ENCODE measurements around the gene ARHGEF1.

Gene ARHGEF1

DNA sequence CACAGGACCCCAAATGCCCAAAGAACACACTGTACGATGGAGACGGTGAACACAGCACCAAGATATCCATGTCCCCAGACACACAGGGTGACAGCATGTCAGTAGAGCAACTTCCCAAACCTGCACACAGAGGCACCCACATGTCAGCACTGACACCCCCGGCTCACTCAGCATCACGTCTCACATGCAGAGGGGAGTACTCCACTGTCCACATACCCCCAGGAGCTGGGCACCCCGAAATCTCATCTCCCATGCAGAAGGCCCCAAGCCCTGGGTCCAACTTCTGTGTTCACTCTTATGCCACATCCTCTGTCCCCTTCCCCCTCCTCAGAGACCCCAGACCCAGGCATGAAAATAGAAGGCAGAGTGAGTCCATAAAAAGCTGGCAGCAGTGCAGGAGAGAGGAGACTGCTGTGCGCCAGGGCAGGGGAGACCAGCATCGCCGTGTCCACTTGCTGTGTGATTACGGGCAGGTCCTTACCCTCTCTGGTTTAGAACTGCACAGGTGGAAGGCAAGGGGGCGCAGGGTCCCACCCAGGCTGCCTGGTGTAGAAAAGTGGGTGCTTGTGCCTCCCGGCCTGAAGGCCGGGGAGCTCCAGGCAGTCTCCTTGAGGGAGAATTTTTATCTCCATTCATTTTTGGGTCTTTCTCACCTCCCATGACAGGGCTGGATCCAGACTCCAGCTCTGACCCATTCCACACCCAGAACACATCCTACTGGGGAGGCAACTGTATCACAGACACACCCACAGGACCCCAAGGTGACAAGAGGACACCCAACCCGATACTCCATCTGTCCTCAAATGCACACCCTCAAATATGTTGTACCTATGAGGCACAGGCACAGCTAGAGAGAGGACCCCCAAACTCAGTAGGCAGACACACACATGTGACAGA is 28.3 kb downstream of the ARHGEF1 start:
- Histone ChIP-seq H3K4me3 (ENCODE audit: low read length) (no peak overlapping the region), H3K9ac (ENCODE audit: low read length) (no peak overlapping the region), H3K36me3 (replicated peaks; ENCODE audit: low read depth, low read length) (peaks cover 2% of the 10 kb centered on the region), H2AFZ (ENCODE audit: low read depth, low read length) (no peak overlapping the region), H3K9me3 (ENCODE audit: insufficient read depth, low read length) (no peaks in the 10 kb centered on the region), H3K27me3 (ENCODE audit: low read depth, low read length) (no peaks in the 10 kb centered on the region), H3K79me2 (ENCODE audit: low read length) (no peaks in the 10 kb centered on the region), H3K27ac (ENCODE audit: low read length) (no peak overlapping the region), H3K4me1 (ENCODE audit: low read length) (no peaks in the 10 kb centered on the region), H4K20me1 (ENCODE audit: insufficient read depth, low read length) (no peaks in the 10 kb centered on the region), H3K4me2 (ENCODE audit: low read length) (no peak overlapping the region)
- no peak for TF ChIP-seq EZH2phosphoT487 (IDR thresholded peaks at IDR 0.05; ENCODE audit: low read depth)
- TF ChIP-seq, protein P1, sequence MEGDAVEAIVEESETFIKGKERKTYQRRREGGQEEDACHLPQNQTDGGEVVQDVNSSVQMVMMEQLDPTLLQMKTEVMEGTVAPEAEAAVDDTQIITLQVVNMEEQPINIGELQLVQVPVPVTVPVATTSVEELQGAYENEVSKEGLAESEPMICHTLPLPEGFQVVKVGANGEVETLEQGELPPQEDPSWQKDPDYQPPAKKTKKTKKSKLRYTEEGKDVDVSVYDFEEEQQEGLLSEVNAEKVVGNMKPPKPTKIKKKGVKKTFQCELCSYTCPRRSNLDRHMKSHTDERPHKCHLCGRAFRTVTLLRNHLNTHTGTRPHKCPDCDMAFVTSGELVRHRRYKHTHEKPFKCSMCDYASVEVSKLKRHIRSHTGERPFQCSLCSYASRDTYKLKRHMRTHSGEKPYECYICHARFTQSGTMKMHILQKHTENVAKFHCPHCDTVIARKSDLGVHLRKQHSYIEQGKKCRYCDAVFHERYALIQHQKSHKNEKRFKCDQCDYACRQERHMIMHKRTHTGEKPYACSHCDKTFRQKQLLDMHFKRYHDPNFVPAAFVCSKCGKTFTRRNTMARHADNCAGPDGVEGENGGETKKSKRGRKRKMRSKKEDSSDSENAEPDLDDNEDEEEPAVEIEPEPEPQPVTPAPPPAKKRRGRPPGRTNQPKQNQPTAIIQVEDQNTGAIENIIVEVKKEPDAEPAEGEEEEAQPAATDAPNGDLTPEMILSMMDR (IDR thresholded peaks at IDR 0.05; ENCODE audit: low read depth, low read length) = no peak

DNA sequence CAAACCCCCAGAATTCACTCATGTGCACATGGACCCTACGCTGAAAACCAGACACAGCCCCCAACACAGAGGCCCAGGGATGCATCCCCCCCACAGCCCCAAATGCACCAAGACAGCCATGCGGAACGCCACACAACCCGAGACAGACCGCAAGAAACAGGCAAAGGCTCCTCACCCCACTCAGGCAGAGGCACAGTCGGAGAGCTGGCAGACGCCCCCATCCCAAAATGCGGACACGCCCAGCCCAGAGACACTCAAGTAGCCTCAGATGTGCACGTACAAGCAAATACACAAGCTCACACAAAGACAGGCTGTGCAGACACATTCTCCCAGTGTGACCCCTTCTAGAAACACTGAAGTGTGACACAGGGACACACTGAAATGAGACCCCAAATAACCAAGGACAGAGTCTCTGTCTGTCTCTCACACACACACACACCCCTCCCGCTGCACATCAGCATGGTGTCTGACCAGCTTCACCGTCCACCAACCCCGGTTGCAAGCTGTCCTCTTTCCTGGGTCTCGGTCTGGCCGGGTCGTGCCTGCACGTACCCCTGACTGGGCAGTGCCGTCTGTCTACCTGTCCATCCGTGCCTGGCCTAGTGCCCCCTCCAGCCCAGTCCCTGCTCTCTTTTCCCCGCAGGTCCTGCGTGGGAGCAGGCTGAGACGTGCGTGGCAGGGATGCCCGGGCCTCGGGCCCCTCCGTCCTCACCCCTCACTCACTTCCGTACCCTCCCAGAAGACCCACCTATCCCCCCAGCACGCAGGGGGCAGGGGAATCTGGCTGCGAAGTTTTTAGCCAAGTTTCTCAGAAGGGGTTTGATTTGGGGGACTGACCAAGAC is 29.1 kb downstream of the ARHGEF1 start:
- H2AFZ ChIP-seq (ENCODE audit: low read depth, low read length) = no peak overlapping the region
- no peaks in the 10 kb centered on the region for H3K79me2 ChIP-seq (ENCODE audit: low read length)
- H3K4me1 ChIP-seq (ENCODE audit: low read length) = no peaks in the 10 kb centered on the region
- H3K4me2 ChIP-seq (ENCODE audit: low read length) = no peak overlapping the region
- no peak overlapping the region for H3K9ac ChIP-seq (ENCODE audit: low read length)
- no peaks in the 10 kb centered on the region for H3K27me3 ChIP-seq (ENCODE audit: low read depth, low read length)
- H3K36me3 ChIP-seq (replicated peaks; ENCODE audit: low read depth, low read length) = no peaks in the 10 kb centered on the region
- TF ChIP-seq, protein P1 (IDR thresholded peaks at IDR 0.05; ENCODE audit: low read depth, low read length) = no peak
- TF ChIP-seq EZH2phosphoT487 (IDR thresholded peaks at IDR 0.05; ENCODE audit: low read depth) = no peak
- no peaks in the 10 kb centered on the region for H3K9me3 ChIP-seq (ENCODE audit: insufficient read depth, low read length)
- H3K4me3 ChIP-seq (ENCODE audit: low read length) = no peak overlapping the region
- no peak overlapping the region for H3K27ac ChIP-seq (ENCODE audit: low read length)
- no peaks in the 10 kb centered on the region for H4K20me1 ChIP-seq (ENCODE audit: insufficient read depth, low read length)

DNA sequence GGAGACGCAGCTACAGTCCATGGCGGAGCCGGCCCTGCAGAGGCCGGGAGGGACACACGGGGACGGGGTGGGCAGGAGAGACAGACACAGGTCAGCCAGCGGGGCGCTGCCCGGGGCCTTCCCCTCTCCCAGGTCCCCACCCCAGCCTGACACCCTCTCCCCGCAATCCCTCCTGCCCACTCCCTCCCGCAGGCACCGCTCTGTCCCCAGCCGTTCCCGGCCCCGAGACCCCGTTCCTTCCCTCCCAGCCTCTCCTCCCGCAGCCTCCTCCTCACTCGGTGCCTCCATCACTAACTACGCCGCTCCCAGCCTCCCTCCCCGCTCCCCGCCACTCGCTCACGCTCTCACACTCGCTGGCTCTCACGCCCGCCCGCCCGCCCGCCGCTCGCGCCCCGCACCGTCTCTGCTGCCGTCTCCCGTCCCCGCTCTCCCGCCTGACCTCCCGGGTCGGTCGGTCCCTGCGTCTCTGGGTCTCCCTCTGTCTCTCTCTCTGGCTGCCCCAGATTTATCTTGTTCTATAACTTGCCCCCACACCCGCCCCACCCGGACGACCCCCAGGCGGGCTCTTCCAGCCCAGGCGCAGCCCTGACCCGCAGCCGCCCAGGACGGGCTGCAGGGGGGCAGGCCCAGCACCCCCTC is 30.0 kb downstream of the ARHGEF1 start:
- no peak for TF ChIP-seq EZH2phosphoT487 (IDR thresholded peaks at IDR 0.05; ENCODE audit: low read depth)
- TF ChIP-seq, protein P1 (IDR thresholded peaks at IDR 0.05; ENCODE audit: low read depth, low read length) = no peak
- Histone ChIP-seq H3K27me3 (ENCODE audit: low read depth, low read length) (no peaks in the 10 kb centered on the region), H3K79me2 (ENCODE audit: low read length) (no peaks in the 10 kb centered on the region), H3K4me1 (ENCODE audit: low read length) (no peaks in the 10 kb centered on the region), H3K9me3 (ENCODE audit: insufficient read depth, low read length) (no peaks in the 10 kb centered on the region), H2AFZ (ENCODE audit: low read depth, low read length) (no peak overlapping the region), H3K27ac (ENCODE audit: low read length) (no peak overlapping the region), H3K36me3 (replicated peaks; ENCODE audit: low read depth, low read length) (no peaks in the 10 kb centered on the region), H3K9ac (ENCODE audit: low read length) (no peak overlapping the region), H3K4me3 (ENCODE audit: low read length) (no peak overlapping the region), H4K20me1 (ENCODE audit: insufficient read depth, low read length) (no peaks in the 10 kb centered on the region), H3K4me2 (ENCODE audit: low read length) (no peak overlapping the region)

All from OCI-LY3 (cell line).